ENCODE data around the gene HEATR5A. TPM values are rescaled to one million over a fixed set of nuclear protein-coding genes. Genes with fewer than 3 reads are reported as not detected.

Gene HEATR5A
- total and polyA plus RNA-seq, 2 donors (not counting 1 experiment from before 2014, with no cell fraction given), result 4.8 to 22.1 TPM

DNA sequence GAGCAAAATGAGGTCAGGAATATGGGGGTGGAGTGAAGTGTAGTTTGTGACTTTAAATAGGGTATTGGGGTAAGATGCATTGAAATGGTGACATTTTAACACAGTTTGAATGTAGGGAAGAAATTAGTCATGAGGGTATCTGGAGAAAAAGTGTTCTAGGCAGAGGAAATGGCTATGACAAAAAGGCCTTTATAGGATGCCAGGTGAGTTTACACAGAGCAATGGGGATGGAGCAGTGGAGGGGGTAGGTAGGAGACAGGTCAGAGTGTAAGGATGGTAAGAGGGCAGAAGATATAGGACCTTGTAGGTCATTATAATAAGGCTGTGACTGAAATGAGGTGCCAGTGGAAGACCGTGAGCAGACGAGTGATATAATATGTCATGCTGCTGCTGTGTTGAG, 30.4 kb downstream of the HEATR5A start:
- Histone ChIP-seq H3K4me2 (replicated peaks; ENCODE audit: low read depth, low read length, poor library complexity, severe bottlenecking) (no peak overlapping the region), H3K36me3 (replicated peaks in 1 of 2; ENCODE audit: control extremely low read depth in 1 of 2, control insufficient read depth in 1 of 2, extremely low read depth in 1 of 2, insufficient read depth in 2 of 2, low read length in 1 of 2) (peaks cover 6 to 10% of the 10 kb centered on the region in 2 experiments), H3K79me2 (ENCODE audit: control insufficient read depth, insufficient read depth, low read length) (no peaks in the 10 kb centered on the region), H3K4me1 (ENCODE audit: control insufficient read depth in 2 of 2, insufficient read depth in 2 of 2, low read length in 2 of 2) (no peaks in the 10 kb centered on the region), H3K9me3 (ENCODE audit: control extremely low read depth in 1 of 3, control insufficient read depth in 2 of 3, insufficient read depth in 1 of 3, low read length in 2 of 3) (no peaks in the 10 kb centered on the region), H3K4me3 (ENCODE audit: control extremely low read depth in 1 of 5, extremely low read depth in 1 of 5, insufficient read depth in 1 of 5, low read depth in 2 of 5, low read length in 4 of 5) (no peak overlapping the region), H3K27ac (ENCODE audit: low read length in 2 of 2) (no peak overlapping the region), H4K20me1 (ENCODE audit: control insufficient read depth, insufficient read depth, low read length, poor library complexity, severe bottlenecking) (no peaks in the 10 kb centered on the region), H3K9ac (ENCODE audit: low read length) (no peak overlapping the region), H2AFZ (ENCODE audit: insufficient read depth, low read depth, low read length, poor library complexity, severe bottlenecking) (no peak overlapping the region), H3K27me3 (replicated peaks in 1 of 4; ENCODE audit: control extremely low read depth in 1 of 4, control insufficient read depth in 3 of 4, insufficient read depth in 4 of 4, low read length in 3 of 4) (no peaks in the 10 kb centered on the region)
- WGBS (ENCODE audit: insufficient coverage), result 100% methylated on average over 2 of the region's 2 CpGs
- ATAC-seq (ENCODE audit: low read depth) (no peak), DNase-seq (no peak)
- intact Hi-C loops (cut with micrococcal nuclease), result no loop called here
- CTCF ChIA-PET, result no interaction called here
- H3K9me3 Mint-ChIP-seq (ENCODE audit: insufficient read depth), result no peaks in the 10 kb centered on the region
- POLR2A ChIA-PET, result no interaction called here
- TF ChIP-seq, protein P1, sequence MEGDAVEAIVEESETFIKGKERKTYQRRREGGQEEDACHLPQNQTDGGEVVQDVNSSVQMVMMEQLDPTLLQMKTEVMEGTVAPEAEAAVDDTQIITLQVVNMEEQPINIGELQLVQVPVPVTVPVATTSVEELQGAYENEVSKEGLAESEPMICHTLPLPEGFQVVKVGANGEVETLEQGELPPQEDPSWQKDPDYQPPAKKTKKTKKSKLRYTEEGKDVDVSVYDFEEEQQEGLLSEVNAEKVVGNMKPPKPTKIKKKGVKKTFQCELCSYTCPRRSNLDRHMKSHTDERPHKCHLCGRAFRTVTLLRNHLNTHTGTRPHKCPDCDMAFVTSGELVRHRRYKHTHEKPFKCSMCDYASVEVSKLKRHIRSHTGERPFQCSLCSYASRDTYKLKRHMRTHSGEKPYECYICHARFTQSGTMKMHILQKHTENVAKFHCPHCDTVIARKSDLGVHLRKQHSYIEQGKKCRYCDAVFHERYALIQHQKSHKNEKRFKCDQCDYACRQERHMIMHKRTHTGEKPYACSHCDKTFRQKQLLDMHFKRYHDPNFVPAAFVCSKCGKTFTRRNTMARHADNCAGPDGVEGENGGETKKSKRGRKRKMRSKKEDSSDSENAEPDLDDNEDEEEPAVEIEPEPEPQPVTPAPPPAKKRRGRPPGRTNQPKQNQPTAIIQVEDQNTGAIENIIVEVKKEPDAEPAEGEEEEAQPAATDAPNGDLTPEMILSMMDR (IDR thresholded peaks at IDR 0.05), result no peak
- no peak for TF ChIP-seq EZH2 (IDR thresholded peaks at IDR 0.05; ENCODE audit: borderline replicate concordance, insufficient read depth, low read depth, low read length, poor library complexity, severe bottlenecking)
- no peaks in the 10 kb centered on the region for H3K27me3 Mint-ChIP-seq
- no peak overlapping the region for H3K4me3 Mint-ChIP-seq
- H3K4me1 Mint-ChIP-seq, result no peaks in the 10 kb centered on the region
- H3K27ac Mint-ChIP-seq, result no peak overlapping the region

DNA sequence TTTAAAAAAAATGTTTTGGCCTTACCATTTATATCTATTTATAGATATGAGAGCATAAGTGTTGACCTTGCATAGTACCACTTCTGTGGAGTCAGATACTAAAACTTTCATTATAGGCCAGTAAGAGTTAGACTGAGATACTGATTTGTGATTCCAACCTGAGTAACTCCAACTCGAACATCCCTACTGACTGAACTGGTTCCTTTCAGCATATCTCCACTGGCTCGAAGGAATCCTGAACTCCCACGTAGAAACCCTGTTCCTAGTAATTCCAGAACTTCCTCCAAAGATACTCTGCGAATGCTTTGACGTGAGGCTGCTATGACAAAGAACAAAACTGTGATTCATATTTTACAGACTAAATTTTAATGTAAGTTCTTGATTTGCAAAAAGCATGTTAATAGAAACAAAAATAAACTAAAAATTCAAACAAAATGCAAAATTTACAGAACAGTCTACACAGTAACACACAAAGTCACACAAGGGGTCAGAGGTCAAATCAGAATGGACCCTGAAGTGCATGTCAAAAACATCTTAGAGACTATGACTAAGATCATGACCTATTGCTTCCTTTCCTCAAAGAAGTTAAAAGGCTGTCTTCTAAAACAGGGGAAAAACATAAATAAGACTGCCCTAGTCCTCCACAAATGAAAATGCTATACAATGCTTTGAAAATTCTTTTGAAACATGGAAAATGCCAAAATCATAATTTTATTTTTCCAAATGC, 31.5 kb downstream of the HEATR5A start:
- H3K9ac ChIP-seq (ENCODE audit: low read length), result no peak overlapping the region
- Mint-ChIP-seq H3K4me3 (no peak overlapping the region), H3K27me3 (no peaks in the 10 kb centered on the region), H3K27ac (no peak overlapping the region), H3K9me3 (ENCODE audit: insufficient read depth) (no peaks in the 10 kb centered on the region), H3K4me1 (no peaks in the 10 kb centered on the region)
- no peak overlapping the region for H3K4me3 ChIP-seq (ENCODE audit: control extremely low read depth in 1 of 5, extremely low read depth in 1 of 5, insufficient read depth in 1 of 5, low read depth in 2 of 5, low read length in 4 of 5)
- H3K27ac ChIP-seq (ENCODE audit: low read length in 2 of 2), result no peak overlapping the region
- H2AFZ ChIP-seq (ENCODE audit: insufficient read depth, low read depth, low read length, poor library complexity, severe bottlenecking), result no peak overlapping the region
- ChIA-PET POLR2A (no interaction called here), CTCF (no interaction called here)
- TF ChIP-seq, protein P1 (IDR thresholded peaks at IDR 0.05), result no peak
- TF ChIP-seq EZH2 (IDR thresholded peaks at IDR 0.05; ENCODE audit: borderline replicate concordance, insufficient read depth, low read depth, low read length, poor library complexity, severe bottlenecking), result no peak
- H3K79me2 ChIP-seq (ENCODE audit: control insufficient read depth, insufficient read depth, low read length), result no peaks in the 10 kb centered on the region
- peaks cover 6% of the 10 kb centered on the region in 2 experiments for H3K36me3 ChIP-seq (replicated peaks in 1 of 2; ENCODE audit: control extremely low read depth in 1 of 2, control insufficient read depth in 1 of 2, extremely low read depth in 1 of 2, insufficient read depth in 2 of 2, low read length in 1 of 2)
- no peaks in the 10 kb centered on the region for H3K27me3 ChIP-seq (replicated peaks in 1 of 4; ENCODE audit: control extremely low read depth in 1 of 4, control insufficient read depth in 3 of 4, insufficient read depth in 4 of 4, low read length in 3 of 4)
- no peaks in the 10 kb centered on the region for H3K9me3 ChIP-seq (ENCODE audit: control extremely low read depth in 1 of 3, control insufficient read depth in 2 of 3, insufficient read depth in 1 of 3, low read length in 2 of 3)
- WGBS (ENCODE audit: insufficient coverage), result no CpG with 5 or more reads among the region's 5 CpGs
- DNase-seq (no peak), ATAC-seq (ENCODE audit: low read depth) (no peak)
- H3K4me2 ChIP-seq (replicated peaks; ENCODE audit: low read depth, low read length, poor library complexity, severe bottlenecking), result no peak overlapping the region
- no peaks in the 10 kb centered on the region for H3K4me1 ChIP-seq (ENCODE audit: control insufficient read depth in 2 of 2, insufficient read depth in 2 of 2, low read length in 2 of 2)
- intact Hi-C loops (cut with micrococcal nuclease), result no loop called here
- no peaks in the 10 kb centered on the region for H4K20me1 ChIP-seq (ENCODE audit: control insufficient read depth, insufficient read depth, low read length, poor library complexity, severe bottlenecking)
